ENCODE data around the gene SECISBP2L.
"Not testable (repeated sequence)": the region's sequence is repeated elsewhere in the genome, so short reads cannot be mapped to it uniquely, and the experiment has no call there.

The SECISBP2L gene, protein sequence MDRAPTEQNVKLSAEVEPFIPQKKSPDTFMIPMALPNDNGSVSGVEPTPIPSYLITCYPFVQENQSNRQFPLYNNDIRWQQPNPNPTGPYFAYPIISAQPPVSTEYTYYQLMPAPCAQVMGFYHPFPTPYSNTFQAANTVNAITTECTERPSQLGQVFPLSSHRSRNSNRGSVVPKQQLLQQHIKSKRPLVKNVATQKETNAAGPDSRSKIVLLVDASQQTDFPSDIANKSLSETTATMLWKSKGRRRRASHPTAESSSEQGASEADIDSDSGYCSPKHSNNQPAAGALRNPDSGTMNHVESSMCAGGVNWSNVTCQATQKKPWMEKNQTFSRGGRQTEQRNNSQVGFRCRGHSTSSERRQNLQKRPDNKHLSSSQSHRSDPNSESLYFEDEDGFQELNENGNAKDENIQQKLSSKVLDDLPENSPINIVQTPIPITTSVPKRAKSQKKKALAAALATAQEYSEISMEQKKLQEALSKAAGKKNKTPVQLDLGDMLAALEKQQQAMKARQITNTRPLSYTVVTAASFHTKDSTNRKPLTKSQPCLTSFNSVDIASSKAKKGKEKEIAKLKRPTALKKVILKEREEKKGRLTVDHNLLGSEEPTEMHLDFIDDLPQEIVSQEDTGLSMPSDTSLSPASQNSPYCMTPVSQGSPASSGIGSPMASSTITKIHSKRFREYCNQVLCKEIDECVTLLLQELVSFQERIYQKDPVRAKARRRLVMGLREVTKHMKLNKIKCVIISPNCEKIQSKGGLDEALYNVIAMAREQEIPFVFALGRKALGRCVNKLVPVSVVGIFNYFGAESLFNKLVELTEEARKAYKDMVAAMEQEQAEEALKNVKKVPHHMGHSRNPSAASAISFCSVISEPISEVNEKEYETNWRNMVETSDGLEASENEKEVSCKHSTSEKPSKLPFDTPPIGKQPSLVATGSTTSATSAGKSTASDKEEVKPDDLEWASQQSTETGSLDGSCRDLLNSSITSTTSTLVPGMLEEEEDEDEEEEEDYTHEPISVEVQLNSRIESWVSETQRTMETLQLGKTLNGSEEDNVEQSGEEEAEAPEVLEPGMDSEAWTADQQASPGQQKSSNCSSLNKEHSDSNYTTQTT

GRCh38 chr15:49046220-49047102 lies at the start of gene SECISBP2L:
Gene SECISBP2L (minus strand): TSS chr15:49046446. CDS start chr15:49046299, 147 bp downstream.
- peak; percentile 88 for FAIRE-seq

GRCh38 chr15:49094923-49095322 lies 48.7 kb upstream of the SECISBP2L start:
- no peak for FAIRE-seq

- FAIRE-seq, result no peak
Measured at GRCh38 chr15:49093252-49094105, 47.2 kb upstream of the SECISBP2L start.

DNA sequence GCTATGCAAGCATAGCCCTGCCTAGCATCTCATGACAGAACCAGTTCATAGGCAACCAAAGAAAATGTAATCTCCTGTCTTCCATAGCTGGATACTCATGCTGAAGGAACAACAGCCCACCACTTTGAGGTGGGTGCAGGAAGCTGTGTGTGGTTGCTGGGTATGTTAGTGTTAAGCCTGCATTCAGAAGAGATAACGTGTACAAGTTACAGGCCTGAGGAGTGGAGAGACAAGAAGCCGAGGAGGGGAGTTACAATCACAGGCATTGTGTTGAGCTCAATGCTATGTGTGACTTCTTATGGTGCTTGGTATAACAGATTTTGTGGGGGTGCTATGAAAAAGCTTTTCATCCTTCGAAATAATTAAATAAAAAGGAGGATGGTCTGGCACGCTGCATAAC lies 42.8 kb upstream of the SECISBP2L start:
- no peak for FAIRE-seq

DNA sequence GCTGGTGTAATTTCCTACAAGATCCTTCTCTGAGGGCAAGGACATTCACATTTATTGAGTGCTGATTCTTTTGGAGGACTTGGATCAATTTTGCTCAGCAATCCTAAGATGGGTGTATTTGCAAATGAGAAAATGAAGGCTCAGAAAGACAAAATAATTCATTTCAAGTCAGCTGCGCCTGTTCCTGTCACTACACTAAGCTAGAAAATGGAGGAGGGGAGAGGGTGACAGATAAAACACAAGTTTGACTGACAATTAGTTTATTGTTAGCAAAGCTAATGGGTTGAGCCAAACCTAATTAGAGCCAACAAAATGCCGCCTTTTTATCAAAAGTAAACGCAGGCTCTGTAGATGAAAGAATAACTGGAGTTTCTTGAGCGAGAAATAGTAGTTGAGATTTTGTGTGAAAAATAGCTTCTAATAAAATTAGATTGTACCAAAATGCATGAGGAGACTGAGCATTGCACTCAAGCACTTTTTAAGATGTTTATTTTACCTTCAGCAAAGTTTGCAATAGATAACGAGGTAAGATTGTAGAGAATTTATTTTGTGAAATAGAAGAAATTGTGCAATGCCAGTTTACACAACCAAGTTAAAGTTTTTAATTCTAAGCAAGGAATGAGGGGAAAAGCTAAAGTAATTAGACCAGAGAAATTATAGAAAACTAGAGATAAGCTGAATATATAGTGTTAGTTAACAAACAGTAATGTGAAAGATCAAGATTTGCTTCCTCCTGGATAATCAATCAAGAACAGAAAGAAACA lies 39.6 kb upstream of the SECISBP2L start:
- no peak for FAIRE-seq

GRCh38 chr15:49084285-49084570 lies 38.0 kb upstream of the SECISBP2L start:
- no peak for FAIRE-seq

DNA sequence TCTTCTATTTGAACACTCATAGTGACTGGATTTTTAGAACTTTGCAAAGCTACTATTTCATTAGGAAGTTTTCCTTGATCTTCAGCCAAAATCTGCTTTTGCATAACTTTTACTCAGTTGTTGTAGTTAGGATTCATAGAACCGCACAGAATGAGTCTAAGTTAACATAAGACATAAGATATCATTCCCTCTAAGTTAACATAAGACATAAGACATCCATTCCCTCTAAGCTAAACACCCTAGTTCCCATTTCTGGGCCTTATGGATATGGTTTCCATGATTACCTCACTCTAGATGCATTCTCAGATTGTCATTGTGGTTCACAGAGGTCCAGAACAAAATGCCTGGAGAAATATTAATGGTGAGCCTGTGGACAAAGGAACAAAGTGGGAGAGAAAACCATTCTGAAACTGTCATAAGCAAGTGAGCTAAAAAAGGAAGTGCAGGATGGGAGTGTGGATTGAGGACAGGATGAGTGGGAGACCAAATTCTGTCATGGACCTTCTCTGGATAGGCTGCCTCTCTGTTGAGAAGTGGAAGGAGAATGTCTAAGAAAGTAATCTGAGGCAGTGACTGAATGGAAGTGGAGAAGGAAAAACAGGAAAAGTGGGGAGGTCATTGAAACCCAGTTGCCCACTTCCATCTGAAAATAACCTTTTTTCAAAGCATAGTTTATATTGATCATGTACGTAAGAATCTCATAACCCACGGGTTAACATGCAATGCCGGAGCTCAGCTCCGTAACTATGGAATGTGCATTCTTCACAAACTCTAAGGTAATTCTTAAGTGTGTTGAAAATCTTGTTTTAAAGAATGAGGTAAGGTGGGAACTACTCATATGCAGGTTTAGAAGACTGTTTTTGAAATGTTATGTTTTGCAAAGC lies 37.4 kb upstream of the SECISBP2L start:
- no peak for FAIRE-seq

GRCh38 chr15:49082960-49083359 lies 36.7 kb upstream of the SECISBP2L start:
- FAIRE-seq, result no peak

GRCh38 chr15:49079340-49080039 lies 33.2 kb upstream of the SECISBP2L start:
- FAIRE-seq, result no peak

DNA sequence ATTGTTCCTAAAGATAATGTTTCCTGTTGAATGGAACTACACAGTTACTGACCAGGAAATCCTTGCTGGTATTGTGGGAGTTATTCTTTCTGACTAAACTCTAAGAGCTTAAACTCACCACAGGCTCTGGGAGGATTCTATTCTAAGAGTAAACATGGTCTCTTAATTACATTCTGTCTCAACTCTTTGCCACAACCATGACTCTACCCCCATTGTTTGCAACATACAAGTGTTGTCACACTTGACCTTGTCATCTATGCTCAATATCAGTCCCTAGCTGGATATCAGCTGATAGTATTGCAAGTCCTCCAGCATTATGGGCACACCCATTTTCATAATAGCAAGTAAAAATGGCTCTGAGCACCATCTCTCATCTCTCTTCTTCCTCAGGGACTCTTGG lies 29.6 kb upstream of the SECISBP2L start:
- FAIRE-seq, result no peak

DNA sequence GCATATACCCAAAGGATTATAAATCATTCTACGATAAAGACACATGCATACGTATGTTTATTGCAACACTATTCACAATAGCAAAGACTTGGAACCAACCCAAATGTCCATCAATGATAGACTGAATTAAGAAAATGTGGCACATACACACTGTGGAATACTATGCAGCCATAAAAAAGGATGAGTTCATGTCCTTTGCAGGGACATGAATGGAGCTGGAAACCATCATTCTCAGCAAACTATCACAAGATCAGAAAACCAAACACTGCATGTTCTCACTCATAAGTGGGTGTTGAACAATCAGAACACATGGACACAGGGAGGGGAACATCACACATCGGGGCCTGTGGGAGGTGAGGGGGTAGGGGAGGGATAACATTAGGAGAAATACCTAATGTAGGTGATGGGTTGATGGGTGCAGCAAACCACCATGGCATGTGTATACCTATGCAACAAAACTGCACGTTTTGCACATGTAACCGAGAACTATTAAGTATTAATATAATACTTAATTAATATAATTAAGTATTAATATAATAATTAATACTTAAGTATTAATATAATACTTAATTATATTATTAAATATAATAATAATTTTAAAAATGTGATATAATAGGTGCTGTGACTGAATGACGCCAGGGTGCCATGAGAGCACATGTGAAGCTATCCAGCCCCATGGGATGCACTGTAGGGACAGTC lies 28.5 kb upstream of the SECISBP2L start:
- FAIRE-seq, result not testable (repeated sequence)

- FAIRE-seq, result no peak
Measured at GRCh38 chr15:49066372-49066771, 20.1 kb upstream of the SECISBP2L start.

DNA sequence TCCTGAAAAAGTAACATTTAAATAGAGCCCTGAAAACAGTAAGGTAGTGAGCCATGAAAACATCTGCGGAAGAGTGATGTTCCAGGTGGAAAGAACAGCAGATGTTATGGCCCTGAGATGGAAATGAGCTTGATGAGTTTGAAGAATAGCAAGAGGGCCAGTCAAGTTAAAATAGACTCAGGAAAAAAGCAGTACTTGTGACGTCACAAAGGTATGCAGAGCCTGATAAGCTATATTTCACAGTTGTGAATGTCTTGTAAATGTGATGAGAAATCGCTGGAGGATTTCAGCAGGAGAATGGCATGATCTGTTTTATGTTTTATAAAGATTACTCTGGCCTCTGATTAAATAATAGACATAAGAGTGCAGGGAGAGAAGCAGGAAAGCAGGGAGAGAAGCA lies 18.6 kb upstream of the SECISBP2L start:
- no peak for FAIRE-seq

GRCh38 chr15:49064281-49064653 lies 18.0 kb upstream of the SECISBP2L start:
- FAIRE-seq, result no peak

DNA sequence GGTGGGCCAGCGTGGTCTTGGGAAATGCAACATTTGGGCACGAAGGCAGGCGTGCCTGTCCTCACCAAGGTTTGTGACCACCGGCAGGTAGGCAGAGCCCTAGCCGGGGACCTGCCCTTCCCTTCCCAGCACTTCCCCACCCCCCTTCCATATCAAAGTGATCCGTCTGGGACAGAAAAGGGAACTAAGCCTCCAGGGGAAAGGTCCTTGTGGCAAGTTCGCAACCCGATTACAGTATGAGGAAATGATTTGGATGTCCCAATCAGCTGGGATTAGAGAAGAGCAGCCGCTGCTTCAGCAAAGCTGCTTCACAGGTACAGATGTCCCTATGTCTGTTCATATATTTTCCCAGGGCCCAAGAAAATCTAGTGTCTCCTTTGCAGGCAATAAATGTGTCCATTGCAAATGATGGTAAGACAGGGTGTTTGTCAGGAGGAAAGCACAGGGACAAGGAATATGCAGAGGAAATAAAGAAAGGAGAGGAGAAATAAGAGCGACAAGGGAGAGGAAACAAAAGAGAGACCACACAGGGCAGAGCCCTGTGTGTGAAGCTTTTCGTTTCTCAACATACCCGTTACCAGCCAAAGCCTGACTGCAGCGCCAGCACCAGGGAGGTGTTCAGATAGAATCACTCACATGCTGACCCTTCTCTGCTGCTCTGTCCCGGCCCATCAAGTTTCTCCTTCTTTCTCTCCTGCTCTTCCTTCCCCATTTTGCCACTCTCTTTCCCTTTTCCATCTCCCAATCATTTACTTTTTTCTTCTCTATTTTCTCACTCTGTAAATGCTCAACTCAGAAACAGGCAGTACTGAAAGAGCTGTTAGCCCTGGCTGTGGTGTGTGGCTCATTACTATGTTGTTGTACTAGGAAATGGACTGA lies 17.4 kb upstream of the SECISBP2L start:
- no peak for FAIRE-seq

DNA sequence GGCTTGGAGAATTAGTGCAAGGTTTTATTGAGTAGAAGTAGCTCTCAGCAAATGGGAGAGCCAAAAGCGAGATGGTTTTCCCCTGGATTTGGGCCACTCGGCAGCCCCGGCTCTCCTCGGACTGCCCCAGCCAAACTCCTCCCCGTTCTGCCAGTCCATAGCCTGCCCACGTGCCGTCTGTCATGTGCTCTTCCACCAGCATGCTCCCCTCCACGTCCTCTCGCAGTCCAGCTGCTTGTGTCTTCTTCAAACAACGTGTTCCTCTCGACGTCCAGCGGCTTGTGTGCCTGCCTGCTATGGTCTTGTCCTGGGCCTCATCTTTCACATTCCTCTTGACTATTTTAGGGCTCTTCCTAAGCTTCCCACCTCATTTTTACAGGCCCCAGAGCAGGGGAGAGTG lies 16.7 kb upstream of the SECISBP2L start:
- no peak for FAIRE-seq
